Activated T-cell treated with anti-CD3 and anti-CD28 coated beads for 1 hour (primary cell): Measurements from ENCODE around the gene CABS1.

ENCODE experiments used
- DNase-seq: peaks from one replicate; pipeline ENCODE4 v3.0.0-alpha.2; 2020; ENCODE audit warnings: low read depth

CABS1 gene

DNA sequence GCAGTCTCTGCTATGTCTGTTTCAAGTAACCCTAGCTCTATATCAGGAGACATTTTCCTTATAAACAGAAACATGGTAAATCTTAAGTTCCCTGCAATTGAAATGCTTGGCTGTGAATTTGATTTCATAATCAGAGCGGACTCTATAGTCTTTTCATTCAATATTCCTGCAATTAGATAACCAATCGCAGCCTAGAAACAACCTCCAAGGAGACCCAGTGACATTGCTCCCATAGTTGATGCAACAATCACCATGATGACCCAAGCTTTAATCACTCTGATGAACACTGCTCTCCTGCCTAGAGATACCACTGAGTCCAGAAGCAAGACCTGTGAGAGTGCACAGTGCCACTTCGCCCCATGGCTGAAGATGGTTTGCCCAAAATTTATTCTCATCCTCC, at the start of gene CABS1:
CABS1 (plus strand) TSS at position 301 of the 400 bp plus-strand sequence; CDS start at position 360, 59 bp downstream.
- no peak for DNase-seq

- DNase-seq: no peak
Measured at GRCh38 chr4:70288651-70289050, 46.1 kb upstream of the CABS1 start.

DNA sequence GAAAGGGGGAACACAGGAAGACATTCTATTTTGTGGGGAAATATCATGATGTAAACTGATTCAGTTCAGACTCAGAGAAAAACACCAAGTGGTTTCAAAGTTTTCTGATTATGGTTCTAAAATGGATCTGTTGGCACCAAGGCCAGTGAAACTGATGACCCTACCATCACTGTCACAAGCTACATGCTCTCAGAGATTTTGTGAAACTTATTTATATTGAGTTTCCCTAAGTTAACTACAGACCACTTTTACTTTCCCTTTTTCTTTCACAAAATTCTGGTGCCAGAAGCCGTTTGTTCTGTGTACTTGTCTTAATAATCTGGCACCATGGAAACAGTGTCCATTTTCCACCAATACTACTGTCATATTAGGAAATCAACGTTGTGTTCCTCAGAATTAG, 43.4 kb upstream of the CABS1 start:
- no peak for DNase-seq

DNA sequence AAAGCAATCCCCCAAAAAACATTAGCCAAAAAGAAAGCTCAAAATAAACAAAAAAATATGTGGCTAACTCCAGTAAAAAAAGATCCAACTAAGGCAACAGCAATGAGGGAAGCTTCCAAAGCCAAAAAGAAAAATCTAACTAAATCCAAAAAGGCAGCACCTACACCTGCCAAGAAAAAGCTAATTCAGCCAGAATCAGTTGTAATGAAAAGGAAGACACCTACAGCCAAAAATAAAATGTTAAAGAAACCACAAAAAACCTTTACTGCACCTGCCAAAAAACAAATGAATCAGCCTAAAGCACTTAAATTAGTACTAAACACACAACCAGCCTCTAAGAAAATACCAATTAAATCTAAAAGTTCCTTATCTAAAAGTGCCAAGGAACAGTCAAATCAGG, 37.2 kb upstream of the CABS1 start:
- no peak for DNase-seq

DNA sequence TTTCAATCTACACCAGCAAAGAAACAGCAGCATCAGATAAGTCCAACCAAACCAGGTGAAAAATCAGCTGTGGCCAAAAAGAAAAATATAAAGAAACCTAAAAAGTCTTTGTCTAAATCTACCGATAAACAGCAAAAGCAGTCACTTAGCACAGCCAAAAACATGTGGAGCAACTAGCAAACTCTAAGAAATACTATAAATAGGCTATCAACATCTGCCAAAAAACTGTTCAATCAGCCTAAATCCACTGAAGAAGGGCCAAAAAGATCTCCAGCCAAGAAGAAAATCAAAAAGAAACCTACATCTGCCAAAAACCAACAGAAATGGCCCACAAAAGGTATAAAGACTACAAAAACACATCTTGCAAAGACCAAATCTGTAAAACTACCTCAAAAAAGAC, 36.7 kb upstream of the CABS1 start:
- DNase-seq: no peak

GRCh38 chr4:70299643-70300042, 35.1 kb upstream of the CABS1 start:
- DNase-seq: no peak

DNA sequence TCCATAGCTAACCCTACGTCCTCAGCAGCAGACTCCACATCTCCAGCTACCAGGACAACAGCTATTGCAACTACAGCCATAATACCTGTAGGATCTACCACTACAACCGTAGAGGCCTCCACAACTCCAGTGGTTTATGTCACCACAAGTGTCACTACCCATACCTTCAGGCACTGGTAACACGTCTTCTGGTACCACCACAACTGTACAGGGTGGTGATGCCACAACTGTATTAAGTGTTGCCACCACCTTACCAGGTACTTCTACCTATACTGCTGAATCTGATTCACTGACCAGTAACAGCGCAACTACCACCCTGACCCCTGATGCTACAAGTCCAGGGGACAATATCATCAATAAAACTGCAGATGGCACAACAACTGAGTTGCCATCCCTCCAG, 34.6 kb upstream of the CABS1 start:
- no peak for DNase-seq

- DNase-seq: no peak
Measured at GRCh38 chr4:70303090-70303489, 31.7 kb upstream of the CABS1 start.

- DNase-seq: no peak
Measured at GRCh38 chr4:70305601-70306000, 29.2 kb upstream of the CABS1 start.

DNA sequence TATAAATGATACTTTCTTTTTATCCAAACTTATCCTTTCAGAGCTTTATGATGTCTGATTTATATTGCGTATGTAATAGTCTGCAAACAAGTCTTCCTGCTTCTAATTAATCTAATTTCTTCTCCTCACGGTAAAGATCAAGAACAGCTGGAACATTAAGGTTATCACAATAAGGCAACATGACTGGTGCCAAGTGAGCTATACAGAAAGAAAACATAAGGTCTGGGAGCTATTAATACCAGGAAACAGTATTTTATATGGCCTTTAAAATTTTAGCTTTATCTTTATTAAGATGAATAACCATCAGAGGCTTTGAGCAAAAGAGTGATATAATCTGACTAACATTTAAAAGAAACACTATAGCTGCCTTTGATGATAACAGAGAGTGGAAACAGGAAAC, 28.7 kb upstream of the CABS1 start:
- no peak for DNase-seq

GRCh38 chr4:70313736-70314135, 21.0 kb upstream of the CABS1 start:
- DNase-seq: no peak

DNA sequence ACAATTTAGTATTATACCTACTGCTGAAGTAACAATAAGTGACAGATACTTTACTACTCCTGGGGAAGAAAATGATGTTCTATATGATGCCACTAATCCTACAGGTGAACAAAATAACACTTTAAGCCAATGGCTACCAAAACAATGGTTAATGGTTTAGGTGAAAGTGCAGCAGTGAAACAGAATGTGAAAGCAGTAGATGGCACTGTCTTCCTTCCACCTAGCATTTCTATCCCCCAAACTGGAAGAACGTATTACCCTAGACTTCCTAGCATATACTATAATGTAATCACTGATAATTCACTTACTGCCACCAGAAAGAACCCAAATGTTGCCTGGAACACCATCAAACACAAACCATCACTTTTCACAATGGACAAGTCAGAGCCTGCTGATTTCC, 18.9 kb upstream of the CABS1 start:
- DNase-seq: no peak

DNA sequence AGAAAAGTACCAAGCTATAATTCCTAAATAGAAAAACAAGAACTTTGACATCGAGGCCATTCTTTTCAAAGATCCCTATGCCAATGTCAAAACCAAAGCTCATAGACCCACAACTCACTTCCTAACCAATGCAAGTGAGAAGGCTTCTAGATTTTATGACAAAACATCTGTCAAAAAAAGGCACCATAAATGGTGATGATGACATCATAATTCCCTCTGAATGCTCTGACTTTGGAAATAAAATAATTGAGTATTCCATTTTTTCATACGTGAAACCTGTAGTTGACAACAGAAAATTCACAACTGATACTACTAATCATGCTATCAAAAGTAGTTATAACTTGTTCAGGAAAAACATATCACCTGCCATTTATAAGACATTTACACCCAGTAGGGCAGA, 8.7 kb upstream of the CABS1 start:
- DNase-seq: no peak

- no peak for DNase-seq
Measured at GRCh38 chr4:70336043-70336442, 1.3 kb downstream of the CABS1 start.

DNA sequence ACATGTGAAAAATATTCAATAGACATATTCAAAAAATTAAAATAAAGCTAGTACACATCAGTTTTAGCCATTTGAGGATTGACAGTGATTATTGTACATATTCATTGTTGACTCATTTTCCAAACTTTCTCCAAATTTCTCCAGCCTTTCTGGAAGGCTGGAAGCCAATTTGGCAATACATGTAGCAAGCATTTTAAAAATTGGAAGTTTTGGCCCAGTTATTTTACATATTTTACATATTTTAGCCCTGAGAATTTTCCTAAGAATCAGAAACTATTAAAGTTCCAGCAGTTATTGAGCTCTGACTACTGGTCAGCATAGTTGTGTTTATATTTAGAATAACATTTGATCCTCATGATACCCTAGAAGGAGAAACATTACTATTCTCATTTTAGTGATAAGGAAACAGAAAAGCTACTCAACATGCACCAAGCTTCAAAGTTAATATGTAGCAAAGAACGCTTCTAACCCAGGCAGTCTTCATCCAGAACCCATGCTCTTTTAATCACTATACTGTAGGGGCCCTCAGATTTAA, 3.2 kb downstream of the CABS1 start:
- no peak for DNase-seq

- no peak for DNase-seq
Measured at GRCh38 chr4:70356185-70356584, 21.4 kb downstream of the CABS1 start.

- no peak for DNase-seq
Measured at GRCh38 chr4:70359115-70359661, 24.4 kb downstream of the CABS1 start.

DNA sequence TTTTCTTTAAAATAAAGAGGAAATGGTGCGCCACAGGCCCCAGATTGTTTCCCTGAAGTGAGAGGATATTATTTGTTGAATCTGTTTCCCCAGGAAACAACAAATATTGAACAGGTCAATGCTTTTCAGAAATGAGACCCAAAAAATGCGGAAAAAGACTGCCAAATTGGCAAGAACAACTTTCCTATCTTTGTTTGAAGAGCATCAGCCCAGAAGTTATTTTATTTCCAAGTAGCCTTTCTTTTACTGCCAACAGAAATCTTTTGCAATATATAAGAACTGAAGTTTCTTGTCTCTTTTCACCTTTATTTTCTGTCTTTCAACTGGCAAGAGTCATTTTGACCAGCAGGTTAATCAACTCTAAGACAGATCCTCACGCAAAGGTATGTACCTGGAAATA, 25.7 kb downstream of the CABS1 start, which contains the start of gene SMR3A:
SMR3A (plus strand) TSS at position 301 of the 400 bp plus-strand sequence. CDS start 1,356 bp downstream, outside the sequence.
- no peak for DNase-seq

DNA sequence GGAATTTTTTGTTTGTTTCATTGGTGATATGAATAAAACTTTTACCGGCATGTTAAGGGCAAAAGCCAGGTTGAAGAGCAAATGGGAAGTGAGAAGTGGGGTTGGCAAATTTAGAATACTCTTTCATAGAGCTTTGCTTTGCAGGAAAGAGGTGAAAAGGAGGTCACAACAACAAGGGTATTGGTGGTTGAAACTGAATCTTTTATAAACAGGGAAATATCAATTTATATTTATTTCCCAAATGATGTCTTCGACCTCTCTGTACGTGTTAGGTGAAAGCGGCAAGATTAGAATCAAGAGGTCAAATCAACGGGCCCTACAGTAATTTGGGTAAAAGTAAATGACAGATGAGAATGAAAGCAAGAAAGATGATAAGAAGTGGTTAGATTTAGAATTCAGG, 29.2 kb downstream of the CABS1 start:
- DNase-seq: no peak

- DNase-seq: no peak
Measured at GRCh38 chr4:70365479-70365878, 30.7 kb downstream of the CABS1 start.

DNA sequence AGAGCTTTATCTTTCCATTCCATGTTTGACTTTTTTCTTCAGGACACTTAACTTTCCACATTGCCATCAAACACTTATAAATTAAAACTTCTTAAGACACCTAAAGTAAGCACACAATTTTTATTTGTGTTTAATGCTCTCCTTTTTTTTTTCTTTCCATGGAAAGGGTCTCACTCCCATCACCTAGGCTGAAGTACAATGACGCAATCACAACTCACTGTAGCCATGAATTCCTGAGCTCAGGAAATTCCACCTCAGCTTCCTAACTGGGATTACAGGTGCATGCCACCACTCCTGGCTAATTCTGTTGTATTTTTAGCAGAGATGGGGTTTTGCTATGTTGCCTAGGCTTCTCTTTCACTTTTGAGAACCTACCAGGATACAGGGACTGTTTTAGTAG, 33.0 kb downstream of the CABS1 start:
- no peak for DNase-seq

GRCh38 chr4:70371987-70372386, 37.2 kb downstream of the CABS1 start:
- DNase-seq: no peak

DNA sequence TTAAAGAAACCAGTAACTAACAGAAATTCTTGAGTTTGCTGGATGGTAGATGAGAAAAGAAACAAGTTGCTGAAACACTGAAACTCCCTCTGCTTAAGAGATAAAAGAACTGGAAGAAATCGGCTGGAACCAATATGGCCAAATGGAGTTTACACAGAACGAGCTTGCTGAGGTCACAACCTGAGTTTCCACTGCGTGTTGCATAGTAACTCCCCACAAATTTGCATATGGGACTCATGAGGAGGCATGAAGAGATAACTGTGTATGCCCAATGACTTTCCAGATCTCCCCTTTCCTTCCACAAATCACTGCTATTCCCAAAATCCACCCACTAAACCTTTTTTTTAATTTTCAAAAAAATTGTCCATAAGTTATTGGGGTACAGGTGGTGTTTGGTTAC, 38.0 kb downstream of the CABS1 start:
- DNase-seq: no peak

GRCh38 chr4:70380578-70380977, 45.8 kb downstream of the CABS1 start:
- no peak for DNase-seq
